Tibial nerve (tissue), 3 donors: Measurements from ENCODE around the gene SMAD5.

Source experiments
- POLR2A ChIP-seq, 2 donors: fragments of 450-650 bp; IDR thresholded peaks; one replicate each; pipeline ENCODE4 v1.6.1; 2017; ENCODE audit warnings: antibody characterized with exemption in 2 of 2, mild to moderate bottlenecking in 2 of 2, moderate library complexity in 2 of 2
- TF ChIP-seq, protein P1 (sequence below), 5 experiments: fragments of 200-600 bp in 3 of 5; fragments of 450-650 bp in 2 of 5; sonication (generic) in 3 of 5; IDR thresholded peaks; one replicate each; pipeline ENCODE4 v1.5.1; 2016 to 2019; ENCODE audit warnings: antibody characterized with exemption in 5 of 5, mild to moderate bottlenecking in 3 of 5, moderate library complexity in 2 of 5

DNA sequence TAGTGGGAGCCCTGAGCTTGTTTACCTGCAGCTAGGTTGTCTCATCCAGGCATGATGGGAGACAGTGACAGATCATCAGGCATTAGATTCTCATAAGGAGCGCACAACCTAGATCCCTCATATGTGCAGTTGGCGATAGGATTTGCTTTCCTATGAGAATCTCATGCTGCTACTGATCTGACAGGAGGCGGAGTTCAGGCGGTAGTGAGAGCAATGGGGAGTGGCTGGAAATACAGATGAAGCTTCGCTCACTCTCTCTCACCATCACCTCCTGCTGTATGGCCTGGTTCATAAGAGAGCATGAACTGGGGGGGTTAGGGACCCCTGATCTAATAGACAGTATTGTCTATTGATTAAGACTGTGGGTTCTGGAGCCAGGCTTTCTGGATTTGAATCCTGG lies 24.9 kb downstream of the SMAD5 start:
- TF ChIP-seq, protein P1, sequence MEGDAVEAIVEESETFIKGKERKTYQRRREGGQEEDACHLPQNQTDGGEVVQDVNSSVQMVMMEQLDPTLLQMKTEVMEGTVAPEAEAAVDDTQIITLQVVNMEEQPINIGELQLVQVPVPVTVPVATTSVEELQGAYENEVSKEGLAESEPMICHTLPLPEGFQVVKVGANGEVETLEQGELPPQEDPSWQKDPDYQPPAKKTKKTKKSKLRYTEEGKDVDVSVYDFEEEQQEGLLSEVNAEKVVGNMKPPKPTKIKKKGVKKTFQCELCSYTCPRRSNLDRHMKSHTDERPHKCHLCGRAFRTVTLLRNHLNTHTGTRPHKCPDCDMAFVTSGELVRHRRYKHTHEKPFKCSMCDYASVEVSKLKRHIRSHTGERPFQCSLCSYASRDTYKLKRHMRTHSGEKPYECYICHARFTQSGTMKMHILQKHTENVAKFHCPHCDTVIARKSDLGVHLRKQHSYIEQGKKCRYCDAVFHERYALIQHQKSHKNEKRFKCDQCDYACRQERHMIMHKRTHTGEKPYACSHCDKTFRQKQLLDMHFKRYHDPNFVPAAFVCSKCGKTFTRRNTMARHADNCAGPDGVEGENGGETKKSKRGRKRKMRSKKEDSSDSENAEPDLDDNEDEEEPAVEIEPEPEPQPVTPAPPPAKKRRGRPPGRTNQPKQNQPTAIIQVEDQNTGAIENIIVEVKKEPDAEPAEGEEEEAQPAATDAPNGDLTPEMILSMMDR (IDR thresholded peaks at IDR 0.05): no peak
- TF ChIP-seq POLR2A (IDR thresholded peaks at IDR 0.05): no peak
